Measurements from ENCODE around the gene ATP13A5.

ATP13A5 gene

GRCh38 chr3:193330555-193331204, 47.9 kb downstream of the ATP13A5 start:
- no peak for DNase-seq (ENCODE audit: low read depth)
- no peak overlapping the region for H3K4me3 ChIP-seq (ENCODE audit: low read length)
- no peak for TF ChIP-seq CTCF (conservative IDR thresholded peaks at IDR 0.05; ENCODE audit: low read depth, low read length)

- TF ChIP-seq CTCF (conservative IDR thresholded peaks at IDR 0.05; ENCODE audit: low read depth, low read length), result no peak
Measured at GRCh38 chr3:193317682-193318300, 60.8 kb downstream of the ATP13A5 start.

GRCh38 chr3:193314161-193314560, 64.4 kb downstream of the ATP13A5 start:
- DNase-seq (ENCODE audit: low read depth), result no peak
- peak; percentile 34 for TF ChIP-seq CTCF (conservative IDR thresholded peaks at IDR 0.05; ENCODE audit: low read depth, low read length)
- no peak overlapping the region for H3K4me3 ChIP-seq (ENCODE audit: low read length)

More at GRCh38 chr3:193317682-193318300, 60.8 kb downstream of the ATP13A5 start:
- no peak overlapping the region for H3K4me3 ChIP-seq (ENCODE audit: low read length)
- peak; percentile 25 for DNase-seq (ENCODE audit: low read depth)

GRCh38 chr3:193313061-193313958, 65.2 kb downstream of the ATP13A5 start:
- H3K4me3 ChIP-seq (ENCODE audit: low read length), result no peak overlapping the region
- no peak for TF ChIP-seq CTCF (conservative IDR thresholded peaks at IDR 0.05; ENCODE audit: low read depth, low read length)
- DNase-seq (ENCODE audit: low read depth), result no peak

GRCh38 chr3:193310914-193311723, 67.4 kb downstream of the ATP13A5 start:
- no peak overlapping the region for H3K4me3 ChIP-seq (ENCODE audit: low read length)
- no peak for TF ChIP-seq CTCF (conservative IDR thresholded peaks at IDR 0.05; ENCODE audit: low read depth, low read length)
- no peak for DNase-seq (ENCODE audit: low read depth)

- no peak overlapping the region for H3K4me3 ChIP-seq (ENCODE audit: low read length)
- DNase-seq (ENCODE audit: low read depth), result no peak
- no peak for TF ChIP-seq CTCF (conservative IDR thresholded peaks at IDR 0.05; ENCODE audit: low read depth, low read length)
Measured at GRCh38 chr3:193305356-193305755, 73.2 kb downstream of the ATP13A5 start.

Measured in retinal pigment epithelial cell (primary cell).